ENCODE data around the gene HOXD4.

Gene HOXD4

DNA sequence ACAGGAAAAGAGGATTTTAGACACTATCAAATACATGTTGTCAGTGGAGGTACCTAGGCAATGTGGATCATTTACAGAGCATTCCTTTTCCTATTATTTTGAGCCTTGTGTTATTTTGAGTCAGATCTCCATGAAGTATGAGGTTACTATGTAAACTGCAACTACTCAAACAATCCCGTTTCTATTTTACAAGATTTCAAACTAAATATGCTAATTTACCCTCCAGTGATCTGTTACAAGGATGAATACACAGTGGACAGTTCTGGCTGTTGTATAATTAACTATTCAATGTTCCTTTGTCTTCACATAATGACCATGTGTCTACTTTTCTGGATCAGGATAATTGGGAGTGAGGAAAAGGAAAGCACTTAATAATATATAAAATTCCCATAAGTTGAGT, 41.7 kb downstream of the HOXD4 start:
- Histone ChIP-seq H3K9me3 (ENCODE audit: control insufficient read depth in 2 of 2, low read length in 2 of 2) (no peaks in the 10 kb centered on the region), H3K4me3 (ENCODE audit: low read length in 2 of 2) (no peak overlapping the region), H3K27me3 (ENCODE audit: control insufficient read depth in 2 of 2, insufficient read depth in 2 of 2, low read length in 2 of 2) (peaks cover 0 to 5% of the 10 kb centered on the region in 2 donors), H3K4me1 (ENCODE audit: control insufficient read depth in 2 of 2, insufficient read depth in 2 of 2, low read length in 2 of 2) (peaks cover 9 to 23% of the 10 kb centered on the region in 2 donors), H3K36me3 (ENCODE audit: control insufficient read depth in 2 of 2, insufficient read depth in 2 of 2, low read length in 2 of 2) (no peaks in the 10 kb centered on the region), H3K9ac (ENCODE audit: low read depth in 1 of 2, low read length in 2 of 2) (no peak overlapping the region), H3K27ac (ENCODE audit: low read depth in 2 of 2, low read length in 2 of 2) (no peak overlapping the region)

DNA sequence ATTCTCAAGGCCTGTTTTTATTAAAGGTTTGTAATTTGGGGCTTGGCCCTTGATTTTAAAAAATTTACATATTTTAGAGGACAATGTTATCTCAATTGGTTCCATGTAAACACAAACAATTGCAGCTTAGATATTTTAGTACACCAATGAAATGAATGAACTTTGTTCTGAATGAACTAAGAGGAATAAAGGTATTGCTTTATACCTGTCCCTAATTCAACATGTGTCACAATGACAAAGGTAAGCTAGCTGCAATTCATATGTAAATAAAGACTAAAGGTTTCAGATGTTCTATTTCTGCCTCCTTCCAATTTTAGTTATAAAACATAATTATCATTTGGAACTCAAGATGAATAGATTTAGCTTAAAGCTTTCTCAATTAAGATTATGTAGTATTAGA, 48.6 kb downstream of the HOXD4 start:
- H3K9ac ChIP-seq (ENCODE audit: low read depth in 1 of 2, low read length in 2 of 2), result no peak overlapping the region
- H3K27me3 ChIP-seq (ENCODE audit: control insufficient read depth in 2 of 2, insufficient read depth in 2 of 2, low read length in 2 of 2), result no peaks in the 10 kb centered on the region
- no peak overlapping the region for H3K27ac ChIP-seq (ENCODE audit: low read depth in 2 of 2, low read length in 2 of 2)
- H3K4me3 ChIP-seq (ENCODE audit: low read length in 2 of 2), result no peak overlapping the region
- H3K9me3 ChIP-seq (ENCODE audit: control insufficient read depth in 2 of 2, low read length in 2 of 2), result no peaks in the 10 kb centered on the region
- H3K4me1 ChIP-seq (ENCODE audit: control insufficient read depth in 2 of 2, insufficient read depth in 2 of 2, low read length in 2 of 2), result no peaks in the 10 kb centered on the region
- no peaks in the 10 kb centered on the region for H3K36me3 ChIP-seq (ENCODE audit: control insufficient read depth in 2 of 2, insufficient read depth in 2 of 2, low read length in 2 of 2)

DNA sequence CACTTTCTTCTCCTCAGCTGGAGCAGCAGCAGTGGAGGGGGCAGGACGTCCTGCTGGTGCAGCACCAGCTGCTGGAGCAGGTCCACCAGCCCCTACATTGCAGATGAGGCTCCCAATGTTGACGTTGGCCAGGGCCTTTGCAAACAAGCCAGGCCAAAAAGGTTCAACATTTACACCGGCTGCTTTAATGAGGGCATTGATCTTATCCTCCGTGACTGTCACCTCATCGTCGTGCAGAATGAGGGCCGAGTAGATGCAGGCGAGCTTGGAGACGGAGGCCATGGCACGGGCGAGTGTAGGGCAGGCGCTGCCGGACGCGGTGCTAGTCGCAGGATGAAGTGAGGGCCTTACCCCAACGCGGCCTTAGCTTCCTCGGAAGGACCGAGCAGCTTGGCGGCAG, 49.6 kb downstream of the HOXD4 start:
- H3K36me3 ChIP-seq (ENCODE audit: control insufficient read depth in 2 of 2, insufficient read depth in 2 of 2, low read length in 2 of 2), result no peaks in the 10 kb centered on the region
- no peak overlapping the region for H3K27ac ChIP-seq (ENCODE audit: low read depth in 2 of 2, low read length in 2 of 2)
- H3K27me3 ChIP-seq (ENCODE audit: control insufficient read depth in 2 of 2, insufficient read depth in 2 of 2, low read length in 2 of 2), result no peaks in the 10 kb centered on the region
- H3K4me3 ChIP-seq (ENCODE audit: low read length in 2 of 2), result no peak overlapping the region
- no peaks in the 10 kb centered on the region for H3K9me3 ChIP-seq (ENCODE audit: control insufficient read depth in 2 of 2, low read length in 2 of 2)
- no peaks in the 10 kb centered on the region for H3K4me1 ChIP-seq (ENCODE audit: control insufficient read depth in 2 of 2, insufficient read depth in 2 of 2, low read length in 2 of 2)
- H3K9ac ChIP-seq (ENCODE audit: low read depth in 1 of 2, low read length in 2 of 2), result no peak overlapping the region

DNA sequence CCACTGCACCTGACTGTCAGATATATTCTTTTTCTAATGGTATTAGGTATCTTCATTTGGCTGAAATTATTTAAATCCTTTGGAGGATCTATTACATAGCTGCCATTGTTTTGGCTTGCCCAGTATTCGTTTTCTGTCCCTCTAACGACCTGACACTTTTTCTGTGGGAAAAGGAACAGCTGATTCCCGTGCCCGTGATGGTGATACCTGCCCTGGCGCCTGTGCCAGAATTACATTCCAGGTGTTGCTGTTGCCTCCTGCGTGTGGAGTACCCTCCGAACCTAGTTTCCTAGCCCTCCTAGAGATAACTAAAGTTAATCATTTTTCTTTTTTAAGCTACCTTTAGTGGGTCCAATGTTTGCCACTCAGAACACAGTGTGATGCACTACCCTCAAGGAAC, 51.1 kb downstream of the HOXD4 start:
- Histone ChIP-seq H3K9me3 (ENCODE audit: control insufficient read depth in 2 of 2, low read length in 2 of 2) (no peaks in the 10 kb centered on the region), H3K27me3 (ENCODE audit: control insufficient read depth in 2 of 2, insufficient read depth in 2 of 2, low read length in 2 of 2) (no peaks in the 10 kb centered on the region), H3K4me3 (ENCODE audit: low read length in 2 of 2) (no peak overlapping the region), H3K9ac (ENCODE audit: low read depth in 1 of 2, low read length in 2 of 2) (no peak overlapping the region), H3K36me3 (ENCODE audit: control insufficient read depth in 2 of 2, insufficient read depth in 2 of 2, low read length in 2 of 2) (no peaks in the 10 kb centered on the region), H3K4me1 (ENCODE audit: control insufficient read depth in 2 of 2, insufficient read depth in 2 of 2, low read length in 2 of 2) (no peaks in the 10 kb centered on the region), H3K27ac (ENCODE audit: low read depth in 2 of 2, low read length in 2 of 2) (no peak overlapping the region)

All from mucosa of rectum (tissue), 2 donors.